Fibroblast of the aortic adventitia (primary cell): Measurements from ENCODE around the gene ABHD8. TPM values are rescaled to one million over a fixed set of nuclear protein-coding genes. Genes with fewer than 3 reads are reported as not detected.

ENCODE experiments used
- DNase-seq: peaks from one replicate; pipeline ENCODE4 v3.0.0-alpha.2; 2010; ENCODE audit warnings: low read depth
- H3K4me3 ChIP-seq: 2 replicates; pipeline ENCODE4 v1.5.1; 2011; ENCODE audit warnings: low read depth, mild to moderate bottlenecking, control low read depth, low read length, moderate library complexity
- total RNA-seq: library from RNA; depleted of rRNA; stranded (reverse); fragments of >200 nt; gene quantifications from 2 replicates; pipeline ENCODE4 v1.2.3, GENCODE V29; 2012; ENCODE audit warnings: low replicate concordance
- TF ChIP-seq, protein P1 (sequence below): IDR thresholded peaks from 2 replicates; pipeline ENCODE4 v1.5.1; 2011; ENCODE audit warnings: mild to moderate bottlenecking, low read length, control low read depth, inconsistent platforms; ENCODE audit not compliant: insufficient read depth

ABHD8 gene
- total RNA-seq, 1 donor = 12.5 TPM

GRCh38 chr19:17329366-17330261, 26.4 kb upstream of the ABHD8 start:
- TF ChIP-seq, protein P1, sequence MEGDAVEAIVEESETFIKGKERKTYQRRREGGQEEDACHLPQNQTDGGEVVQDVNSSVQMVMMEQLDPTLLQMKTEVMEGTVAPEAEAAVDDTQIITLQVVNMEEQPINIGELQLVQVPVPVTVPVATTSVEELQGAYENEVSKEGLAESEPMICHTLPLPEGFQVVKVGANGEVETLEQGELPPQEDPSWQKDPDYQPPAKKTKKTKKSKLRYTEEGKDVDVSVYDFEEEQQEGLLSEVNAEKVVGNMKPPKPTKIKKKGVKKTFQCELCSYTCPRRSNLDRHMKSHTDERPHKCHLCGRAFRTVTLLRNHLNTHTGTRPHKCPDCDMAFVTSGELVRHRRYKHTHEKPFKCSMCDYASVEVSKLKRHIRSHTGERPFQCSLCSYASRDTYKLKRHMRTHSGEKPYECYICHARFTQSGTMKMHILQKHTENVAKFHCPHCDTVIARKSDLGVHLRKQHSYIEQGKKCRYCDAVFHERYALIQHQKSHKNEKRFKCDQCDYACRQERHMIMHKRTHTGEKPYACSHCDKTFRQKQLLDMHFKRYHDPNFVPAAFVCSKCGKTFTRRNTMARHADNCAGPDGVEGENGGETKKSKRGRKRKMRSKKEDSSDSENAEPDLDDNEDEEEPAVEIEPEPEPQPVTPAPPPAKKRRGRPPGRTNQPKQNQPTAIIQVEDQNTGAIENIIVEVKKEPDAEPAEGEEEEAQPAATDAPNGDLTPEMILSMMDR = no peak
- H3K4me3 ChIP-seq = no peak overlapping the region
- DNase-seq = no peak

GRCh38 chr19:17328517-17329365, 25.5 kb upstream of the ABHD8 start:
- H3K4me3 ChIP-seq = no peak overlapping the region
- no peak for DNase-seq
- TF ChIP-seq, protein P1 = no peak

DNA sequence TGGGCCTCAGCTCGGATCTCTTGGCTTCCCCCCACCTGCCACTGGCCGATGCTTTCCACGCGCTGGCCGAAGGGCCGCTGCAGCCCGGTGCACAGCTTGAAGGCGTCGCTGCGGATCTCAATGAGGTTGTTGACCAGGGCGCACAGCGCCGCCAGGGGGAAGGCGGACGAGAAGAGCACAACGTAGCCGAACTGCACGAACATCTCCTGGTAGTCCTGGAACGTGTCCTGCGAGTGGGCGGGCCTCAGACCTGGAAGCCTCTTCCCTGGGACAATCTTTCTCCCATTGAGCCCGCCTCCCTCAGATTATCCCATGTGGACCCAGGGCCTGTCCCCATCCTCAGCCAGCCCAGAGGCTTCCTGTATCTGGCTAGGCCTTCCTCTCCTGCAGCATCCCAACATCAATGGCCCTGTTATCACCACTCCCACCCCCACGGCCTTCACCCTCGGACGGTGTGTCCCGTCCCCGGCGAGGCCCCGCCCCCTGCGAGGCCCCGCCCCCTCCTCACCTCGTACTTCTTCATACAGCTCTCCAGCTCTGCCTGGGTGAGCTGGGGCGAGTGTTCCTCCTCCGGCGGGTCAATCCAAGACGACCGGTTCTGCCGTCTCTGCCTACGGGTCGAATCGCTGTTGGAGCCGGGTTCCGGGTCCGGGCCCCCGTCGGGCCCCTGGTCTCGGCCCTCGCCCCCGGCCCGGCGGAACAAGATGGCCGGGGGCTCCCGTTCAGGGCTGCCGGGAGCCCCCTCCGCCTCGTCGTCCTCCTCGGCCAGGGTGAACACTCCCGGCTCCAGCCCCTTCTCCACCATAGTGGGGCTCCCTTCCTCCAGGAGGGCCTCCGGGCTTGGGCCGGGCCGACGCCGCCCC, 24.7 kb upstream of the ABHD8 start:
- TF ChIP-seq, protein P1 = no peak
- no peak overlapping the region for H3K4me3 ChIP-seq
- no peak for DNase-seq

DNA sequence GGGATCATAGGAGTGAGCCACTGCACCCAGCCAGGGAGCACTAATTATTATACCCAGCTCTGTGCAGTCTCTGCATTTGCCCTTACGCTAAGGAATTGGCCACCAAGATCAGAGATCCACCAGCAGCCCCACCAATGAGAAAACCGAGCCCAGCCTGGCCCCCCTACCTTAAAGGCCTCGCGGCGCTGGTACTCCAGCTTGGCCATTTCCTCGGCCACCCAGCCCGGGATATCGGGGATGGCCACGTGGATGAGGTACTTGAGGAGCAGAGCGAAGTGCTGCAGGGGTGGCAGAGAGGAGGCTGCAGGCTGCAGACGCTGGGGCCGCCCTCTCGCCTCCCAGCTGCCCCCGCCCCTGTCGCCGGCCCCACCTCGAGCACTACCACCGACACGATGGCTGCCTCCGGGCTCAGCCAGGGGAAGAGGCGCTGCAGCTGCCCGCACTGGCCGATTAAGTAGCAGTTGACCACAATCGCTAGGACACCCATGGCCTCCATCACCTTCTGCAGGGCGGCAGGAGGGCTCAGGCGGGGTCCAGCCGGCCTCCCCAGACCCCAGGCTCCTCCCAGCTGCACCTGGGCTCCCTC, 23.9 kb upstream of the ABHD8 start:
- TF ChIP-seq, protein P1 = no peak
- H3K4me3 ChIP-seq = no peak overlapping the region
- DNase-seq = no peak

GRCh38 chr19:17326595-17326966, 23.4 kb upstream of the ABHD8 start:
- DNase-seq = no peak
- TF ChIP-seq, protein P1 = no peak
- H3K4me3 ChIP-seq = no peak overlapping the region
